WI38 (cell line): Measurements from ENCODE around the gene HGF.

ENCODE experiments used
- H3K4me3 ChIP-seq: 2 replicates; pipeline ENCODE4 v1.5.1; 2011; ENCODE audit warnings: low read depth, mild to moderate bottlenecking, control low read depth, low read length
- CTCF ChIP-seq: IDR thresholded peaks from 2 replicates; pipeline ENCODE4 v1.5.1; 2012; ENCODE audit warnings: low read depth, mild to moderate bottlenecking, control low read depth, low read length

Gene HGF

GRCh38 chr7:81802251-81802650 lies 32.4 kb upstream of the HGF start:
- TF ChIP-seq CTCF, result no peak
- no peak overlapping the region for H3K4me3 ChIP-seq

- TF ChIP-seq CTCF, result no peak
- H3K4me3 ChIP-seq, result no peak overlapping the region
These were observed 31.7 kb upstream of the HGF start for GRCh38 chr7:81801532-81801931.

DNA sequence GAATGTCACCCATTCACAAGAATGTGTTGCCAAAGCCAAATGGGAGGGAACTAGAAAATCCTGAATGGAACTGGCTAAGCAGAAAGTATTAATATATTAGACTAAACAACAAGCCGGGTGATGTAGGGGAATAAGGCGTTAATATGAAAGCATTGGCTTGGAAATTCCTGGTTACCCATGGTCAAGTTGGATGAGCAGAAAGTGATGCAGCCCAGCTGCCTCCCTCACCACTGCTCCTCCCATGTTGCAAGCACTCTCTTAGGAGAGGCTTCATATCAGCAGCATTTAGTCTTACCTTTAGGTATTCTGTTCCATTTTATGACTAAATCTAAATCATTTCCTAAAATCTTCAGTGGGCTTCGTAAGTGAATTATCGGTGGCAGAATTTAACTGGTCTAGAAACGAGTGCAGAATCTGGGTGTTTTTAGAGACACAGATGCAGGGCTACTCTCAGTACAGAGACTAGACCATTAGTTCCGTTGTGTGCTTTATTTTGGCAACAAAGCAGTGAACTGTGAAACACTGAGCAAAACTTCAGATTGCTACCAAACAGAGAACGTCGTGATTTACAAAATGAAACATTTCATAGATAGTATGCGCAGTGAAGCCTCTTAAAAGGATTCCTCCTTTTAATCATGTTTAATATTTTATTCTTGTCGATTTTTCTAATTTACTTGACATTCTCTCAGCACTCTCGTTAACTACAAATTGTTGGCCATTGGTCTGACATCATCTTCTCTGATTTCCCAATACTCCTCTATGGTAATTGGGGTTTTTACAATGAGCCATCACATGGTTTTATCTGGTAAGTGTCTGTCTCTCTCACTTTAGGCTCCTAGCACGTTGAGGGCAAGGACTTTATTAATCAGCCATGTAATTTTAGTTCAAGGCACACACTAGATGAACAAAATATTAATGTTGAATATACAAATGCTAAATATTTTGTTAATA lies 22.0 kb upstream of the HGF start:
- H3K4me3 ChIP-seq, result peak overlapping the region; percentile 44
- no peak for TF ChIP-seq CTCF

DNA sequence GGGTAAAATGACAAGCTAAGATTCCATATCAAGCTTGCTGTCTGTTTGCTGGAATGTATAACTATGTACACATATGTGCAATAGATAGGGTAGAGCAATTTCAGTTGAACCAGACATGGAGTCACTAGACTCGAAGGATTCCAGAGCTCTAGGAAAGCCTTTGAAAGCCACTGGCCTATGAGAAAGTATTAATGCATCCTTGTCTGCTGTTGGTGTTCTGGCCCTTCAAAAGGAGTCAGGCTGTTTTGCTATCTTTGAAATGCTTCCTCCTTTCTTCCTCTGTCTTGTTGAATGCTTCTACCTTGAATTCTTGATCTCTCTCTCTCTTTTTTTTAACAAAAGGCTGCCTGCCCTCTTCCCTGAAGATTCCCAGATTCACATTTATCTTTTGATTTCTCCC lies 20.8 kb upstream of the HGF start:
- TF ChIP-seq CTCF, result no peak
- no peak overlapping the region for H3K4me3 ChIP-seq

- H3K4me3 ChIP-seq, result no peak overlapping the region
- no peak for TF ChIP-seq CTCF
These were observed 20.3 kb upstream of the HGF start for GRCh38 chr7:81790120-81790500.

- H3K4me3 ChIP-seq, result no peak overlapping the region
- TF ChIP-seq CTCF, result no peak
These were observed 19.7 kb upstream of the HGF start for GRCh38 chr7:81789406-81790119.

DNA sequence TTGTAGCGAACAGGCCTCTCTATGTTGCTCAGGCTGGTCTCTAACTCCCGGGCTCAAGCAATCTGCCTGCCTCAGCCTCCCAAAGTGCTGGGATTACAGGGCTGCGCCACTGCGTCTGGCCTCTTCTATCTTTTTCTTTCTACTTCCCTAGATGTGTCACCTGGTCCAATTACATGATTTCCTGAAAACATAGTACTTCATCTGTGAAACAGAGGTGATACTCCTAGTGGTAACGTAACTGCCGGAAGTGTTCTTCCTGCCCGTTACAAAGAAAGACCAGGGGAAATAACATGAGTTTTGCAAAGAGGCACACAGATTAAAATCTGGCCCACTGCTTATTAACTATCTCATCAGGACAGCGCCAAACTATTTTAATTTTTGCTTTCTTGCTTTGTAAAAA lies 18.4 kb upstream of the HGF start:
- H3K4me3 ChIP-seq, result no peak overlapping the region
- TF ChIP-seq CTCF, result no peak
